GM18498 (cell line): ENCODE results near the gene GOSR2.

ENCODE experiments used
- ATAC-seq: cut with Tn5 transposase; IDR thresholded peaks from one replicate; pipeline ENCODE4 v1.9.1; 2021; ENCODE audit warnings: mild to moderate bottlenecking, moderate library complexity; ENCODE audit not compliant: unreplicated experiment

GOSR2 gene

GRCh38 chr17:46922804-46923635 lies at the start of gene GOSR2:
GOSR2 (plus strand) TSS chr17:46923160; CDS start chr17:46923193, 33 bp downstream.
- ATAC-seq = peak; percentile 88

GRCh38 chr17:46873941-46874645 lies 48.9 kb upstream of the GOSR2 start:
- ATAC-seq = no peak

DNA sequence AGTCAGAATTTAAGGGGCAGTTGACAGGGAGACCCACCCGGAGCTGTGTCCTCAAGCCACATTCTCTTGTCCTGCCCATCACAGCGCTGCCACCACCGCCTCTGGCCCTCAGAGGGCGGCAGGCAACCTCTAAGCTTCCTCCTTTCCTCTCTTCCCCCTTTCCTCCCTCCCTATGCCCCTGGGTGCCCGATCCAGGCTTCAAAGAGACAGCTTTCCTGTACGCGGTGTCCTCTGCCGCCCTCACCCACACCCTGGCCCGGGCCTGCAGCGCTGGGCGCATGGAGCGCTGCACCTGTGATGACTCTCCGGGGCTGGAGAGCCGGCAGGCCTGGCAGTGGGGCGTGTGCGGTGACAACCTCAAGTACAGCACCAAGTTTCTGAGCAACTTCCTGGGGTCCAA lies 48.1 kb upstream of the GOSR2 start:
- ATAC-seq = no peak

GRCh38 chr17:46875849-46876352 lies 47.1 kb upstream of the GOSR2 start:
- no peak for ATAC-seq

GRCh38 chr17:46876353-46876887 lies 46.5 kb upstream of the GOSR2 start:
- ATAC-seq = no peak

GRCh38 chr17:46876926-46877325 lies 46.0 kb upstream of the GOSR2 start:
- no peak for ATAC-seq

GRCh38 chr17:46877466-46877865 lies 45.5 kb upstream of the GOSR2 start:
- ATAC-seq = no peak

DNA sequence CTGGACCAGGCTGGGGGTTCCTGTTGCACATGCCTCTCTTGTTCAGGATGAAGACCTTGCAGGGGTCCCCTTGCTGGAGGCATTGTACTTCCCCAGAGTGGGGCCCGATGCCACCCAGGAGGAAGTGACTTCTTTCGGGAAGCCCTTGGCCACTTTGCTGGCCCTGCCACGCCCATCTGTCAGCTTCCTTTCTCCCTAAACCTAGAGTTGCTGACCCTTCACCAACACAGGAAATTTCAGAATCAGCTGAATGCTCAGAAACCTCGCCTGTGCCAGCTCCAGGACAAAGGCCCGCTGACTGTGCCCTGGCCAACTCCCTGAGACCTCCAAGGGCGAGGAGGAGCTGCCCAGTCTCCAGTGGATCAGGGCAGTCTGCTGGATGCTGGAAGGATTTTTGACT lies 44.9 kb upstream of the GOSR2 start:
- no peak for ATAC-seq

- no peak for ATAC-seq
These were observed 43.9 kb upstream of the GOSR2 start for GRCh38 chr17:46879101-46879500.

- ATAC-seq = no peak
These were observed 41.9 kb upstream of the GOSR2 start for GRCh38 chr17:46881015-46881414.

DNA sequence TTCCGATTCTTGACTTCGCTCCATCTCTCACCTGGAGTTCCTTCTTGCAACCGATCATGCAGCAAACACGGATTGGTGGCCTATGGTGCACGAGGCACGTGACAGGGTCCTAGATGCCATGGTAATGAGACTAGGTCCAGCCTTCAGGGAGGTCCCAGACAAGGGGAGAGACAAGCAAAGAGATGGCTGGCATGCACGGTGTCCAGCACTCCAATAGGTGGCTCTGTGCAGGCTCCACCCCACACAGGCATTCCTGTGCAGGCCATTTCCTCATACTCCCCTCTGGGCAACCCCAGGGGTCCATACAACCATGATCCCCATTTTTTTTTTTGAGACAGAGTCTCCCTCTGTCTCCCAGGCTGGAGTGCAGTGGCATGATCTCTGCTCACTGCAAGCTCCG lies 40.3 kb upstream of the GOSR2 start:
- ATAC-seq = no peak

DNA sequence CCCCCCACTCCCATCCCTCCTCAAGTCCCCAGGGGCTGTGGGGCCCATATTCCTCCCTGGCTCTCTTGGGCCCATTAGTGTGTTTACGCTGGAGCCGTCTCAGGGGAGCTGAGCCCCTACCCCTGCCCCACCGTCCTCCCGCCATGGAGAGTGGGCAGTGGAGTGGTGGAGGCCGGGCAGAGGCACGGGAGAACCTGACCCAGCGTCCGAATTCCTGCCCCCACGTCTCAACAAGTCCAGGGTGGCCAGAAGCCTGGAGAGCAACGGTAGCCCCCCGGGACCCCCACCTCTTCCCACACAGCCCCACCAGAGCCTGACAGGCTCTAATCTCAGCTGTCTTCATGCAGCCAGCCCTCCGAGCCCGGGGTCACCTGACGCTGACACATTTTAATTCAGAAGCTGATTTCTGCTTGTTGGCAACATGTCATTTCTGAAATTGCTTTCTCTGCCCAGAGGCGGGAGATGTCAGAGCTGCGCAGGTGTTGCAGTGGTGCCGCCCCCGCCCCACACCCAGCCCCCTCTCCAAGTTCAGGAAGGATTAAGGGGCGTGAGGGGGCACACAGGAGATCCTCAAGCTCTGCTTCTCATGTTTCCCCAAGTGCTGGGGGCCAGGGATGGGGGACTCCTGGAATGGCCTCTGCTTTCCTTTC lies 39.0 kb upstream of the GOSR2 start:
- ATAC-seq = no peak

DNA sequence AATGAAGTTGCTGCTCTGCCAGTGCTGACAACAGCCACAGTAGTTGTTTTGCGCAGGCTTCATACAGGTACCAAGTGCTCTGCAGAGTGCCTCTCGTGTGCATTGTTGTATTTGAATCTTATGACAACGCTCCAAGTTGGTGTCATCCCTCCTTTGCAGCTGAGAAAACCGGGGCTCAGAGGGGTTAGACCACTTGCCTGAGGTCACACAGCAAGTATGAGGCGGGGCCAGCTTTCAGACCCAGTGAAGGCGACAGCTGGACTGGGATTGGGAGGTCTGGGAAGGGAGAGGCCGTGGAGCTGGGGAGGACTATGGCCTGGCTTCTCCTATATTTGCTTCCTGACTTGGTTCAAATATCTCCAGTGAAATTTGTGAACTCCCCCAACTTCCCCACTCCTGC lies 38.4 kb upstream of the GOSR2 start:
- ATAC-seq = no peak

- ATAC-seq = no peak
These were observed 37.3 kb upstream of the GOSR2 start for GRCh38 chr17:46885415-46886309.

DNA sequence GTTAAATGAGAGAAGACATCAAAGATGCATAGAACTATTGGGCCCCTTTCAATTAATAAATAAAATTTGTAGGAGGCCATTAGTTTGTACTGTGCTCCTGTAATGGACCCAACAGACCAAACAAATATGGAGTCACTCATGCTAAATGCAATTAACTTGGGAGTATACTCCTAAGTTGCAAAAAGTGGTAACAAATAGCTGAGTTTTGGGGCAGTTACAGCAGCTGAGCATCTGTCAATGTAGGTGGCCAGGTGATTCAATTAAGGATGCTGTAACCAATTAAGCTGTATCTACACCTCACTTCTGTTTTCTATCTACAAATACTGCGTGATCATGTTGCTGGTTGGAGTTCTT lies 36.7 kb upstream of the GOSR2 start:
- ATAC-seq = no peak

DNA sequence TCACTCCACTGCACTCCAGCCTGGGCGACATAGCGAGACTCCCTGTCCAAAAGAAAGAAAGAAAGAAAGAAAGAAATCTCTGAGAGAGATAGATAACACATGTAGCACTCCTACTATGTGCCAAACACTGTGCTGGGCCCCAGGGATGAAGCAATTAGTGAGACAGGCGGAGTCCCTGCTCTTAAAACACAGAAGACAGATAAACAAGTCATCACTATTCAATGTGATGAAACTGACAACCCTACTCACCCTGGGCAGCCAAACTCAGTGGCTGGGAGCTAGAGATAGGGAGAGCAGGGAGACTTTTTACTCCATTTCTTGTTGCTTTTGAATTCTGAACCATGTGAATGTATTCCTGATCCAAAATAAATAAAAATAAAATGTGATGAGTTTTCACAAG lies 35.2 kb upstream of the GOSR2 start:
- ATAC-seq = no peak

DNA sequence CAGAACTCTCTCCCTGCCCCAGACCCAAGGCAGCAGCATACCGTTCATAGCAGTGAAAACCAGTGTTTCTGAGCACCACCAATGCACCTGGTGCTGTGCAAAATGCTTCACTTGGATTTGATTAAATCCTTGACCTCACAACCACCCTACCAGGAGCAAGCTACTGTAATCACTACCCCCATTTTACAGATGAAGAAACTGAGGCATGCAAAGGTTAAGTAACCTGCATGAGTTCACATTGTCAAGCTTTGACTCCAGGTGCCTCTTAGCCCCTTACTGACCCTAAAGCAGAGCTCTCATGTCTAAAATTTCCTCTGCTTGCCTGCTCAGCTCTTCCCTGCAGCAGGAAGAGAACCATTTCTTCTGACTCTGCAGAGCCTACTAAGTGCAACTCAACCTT lies 34.2 kb upstream of the GOSR2 start:
- no peak for ATAC-seq

- ATAC-seq = no peak
These were observed 33.4 kb upstream of the GOSR2 start for GRCh38 chr17:46889519-46889918.

GRCh38 chr17:46889992-46890564 lies 32.9 kb upstream of the GOSR2 start:
- no peak for ATAC-seq

GRCh38 chr17:46890638-46891037 lies 32.3 kb upstream of the GOSR2 start:
- ATAC-seq = no peak
